Activated T-cell treated with anti-CD3 and anti-CD28 coated beads for 48 hours (primary cell): Measurements from ENCODE around the gene TSHZ3.

ENCODE experiments used
- DNase-seq: peaks from one replicate; pipeline ENCODE4 v3.0.0-alpha.2; 2020; ENCODE audit warnings: low read depth

The TSHZ3 gene

GRCh38 chr19:31353833-31354232 is 4.6 kb upstream of the TSHZ3 start:
- DNase-seq = no peak

- DNase-seq = no peak
These were observed 3.8 kb upstream of the TSHZ3 start for GRCh38 chr19:31352782-31353651.

- no peak for DNase-seq
These were observed 3.1 kb upstream of the TSHZ3 start for GRCh38 chr19:31352296-31352781.

GRCh38 chr19:31351855-31352195 is 2.6 kb upstream of the TSHZ3 start:
- DNase-seq = no peak

- DNase-seq = no peak
These were observed 2.0 kb upstream of the TSHZ3 start for GRCh38 chr19:31351056-31351854.

- no peak for DNase-seq
These were observed 1.4 kb upstream of the TSHZ3 start for GRCh38 chr19:31350693-31351055.

- DNase-seq = no peak
These were observed 927 bp upstream of the TSHZ3 start for GRCh38 chr19:31350033-31350692.

- DNase-seq = no peak
These were observed 616 bp downstream of the TSHZ3 start for GRCh38 chr19:31348481-31349159.

GRCh38 chr19:31347828-31348392 is 1.3 kb downstream of the TSHZ3 start:
- DNase-seq = no peak

GRCh38 chr19:31347354-31347753 is 1.9 kb downstream of the TSHZ3 start:
- no peak for DNase-seq

GRCh38 chr19:31346184-31347059 is 2.8 kb downstream of the TSHZ3 start:
- DNase-seq = no peak

GRCh38 chr19:31344403-31344802 is 4.8 kb downstream of the TSHZ3 start:
- no peak for DNase-seq

GRCh38 chr19:31342926-31343325 is 6.3 kb downstream of the TSHZ3 start:
- DNase-seq = no peak

- DNase-seq = no peak
These were observed 8.9 kb downstream of the TSHZ3 start for GRCh38 chr19:31340042-31341025.

GRCh38 chr19:31339411-31339810 is 9.8 kb downstream of the TSHZ3 start:
- DNase-seq = no peak

GRCh38 chr19:31338069-31338776 is 11.0 kb downstream of the TSHZ3 start:
- DNase-seq = no peak

GRCh38 chr19:31337008-31337914 is 12.0 kb downstream of the TSHZ3 start:
- DNase-seq = no peak

- no peak for DNase-seq
These were observed 13.5 kb downstream of the TSHZ3 start for GRCh38 chr19:31335716-31336115.
